ENCODE results near the gene RIT2.

- no peak for TF ChIP-seq CTCF (IDR thresholded peaks at IDR 0.05)
- no peak for TF ChIP-seq POLR2AphosphoS5 (IDR thresholded peaks at IDR 0.05)
- no peak for TF ChIP-seq EP300 (IDR thresholded peaks at IDR 0.05)
Observed at GRCh38 chr18:42781298-42781815, 334.1 kb downstream of the RIT2 start.

Measured in esophagus muscularis mucosa (tissue), 4 donors.